Activated CD4-positive, alpha-beta T cell treated with anti-CD3 and anti-CD28 coated beads for 36 hours (primary cell): ENCODE data around the gene KCNK5. TPM values are rescaled to one million over a fixed set of nuclear protein-coding genes. Genes with fewer than 3 reads are reported as not detected.

Source experiments
- ATAC-seq: fragments of 200-7000 bp; cut with Tn5 transposase; one replicate; pipeline ENCODE4 v1.10.0; 2021; ENCODE audit warnings: mild to moderate bottlenecking, moderate library complexity
- CTCF ChIA-PET: fragments of 350-600 bp; sonication (Branson Sonifier 250); formaldehyde crosslinking; loops from one replicate; lab custom pipeline; 2021; ENCODE audit warnings: antibody characterized with exemption; lab: Charles Lee
- POLR2A ChIA-PET: fragments of 350-600 bp; sonication (Branson Sonifier 250); formaldehyde crosslinking; loops from one replicate; lab custom pipeline; 2021; ENCODE audit warnings: antibody characterized with exemption, inconsistent platforms; lab: Charles Lee
- DNase-seq: peaks from one replicate; pipeline ENCODE4 v3.0.0-alpha.2; 2020
- H3K27ac Mint-ChIP-seq: one replicate; pipeline ENCODE4 v1.8.0; 2021; ENCODE audit warnings: mixed read lengths
- H3K27me3 Mint-ChIP-seq: one replicate; pipeline ENCODE4 v1.8.0; 2021; ENCODE audit warnings: mixed read lengths
- H3K36me3 Mint-ChIP-seq: one replicate; pipeline ENCODE4 v1.8.0; 2021; ENCODE audit warnings: low read depth, mixed read lengths
- H3K4me1 Mint-ChIP-seq: one replicate; pipeline ENCODE4 v1.8.0; 2021; ENCODE audit warnings: mixed read lengths
- H3K4me3 Mint-ChIP-seq: one replicate; pipeline ENCODE4 v1.8.0; 2021; ENCODE audit warnings: mild to moderate bottlenecking, moderate library complexity, mixed read lengths
- H3K9me3 Mint-ChIP-seq: one replicate; pipeline ENCODE4 v1.8.0; 2021; ENCODE audit warnings: low read depth, mixed read lengths
- intact Hi-C, 2 experiments: fragments of 100-400 bp; cut with DNase I in 1 of 2; cut with micrococcal nuclease in 1 of 2; formaldehyde crosslinking; loops; one replicate each; pipeline versions ENCODE4 v1.14.2 to v1.15.1; 2022 to 2024; cut with DNase I, micrococcal nuclease
- total RNA-seq, 2 experiments: library from RNA; stranded (reverse); gene quantifications; one replicate each; pipeline ENCODE4 v1.2.3, GENCODE V29; 2021

Gene KCNK5
- total RNA-seq, 2 experiments from 2014 or later, result 12.7 to 15.8 TPM

- Mint-ChIP-seq H3K27me3 (peaks cover 2% of the 10 kb centered on the region), H3K27ac (no peak overlapping the region), H3K36me3 (no peaks in the 10 kb centered on the region), H3K4me1 (peaks cover under 1% of the 10 kb centered on the region), H3K4me3 (no peak overlapping the region), H3K9me3 (peaks cover under 1% of the 10 kb centered on the region)
- ATAC-seq (no peak), DNase-seq (no peak)
- CTCF ChIA-PET, result interaction anchor here (0.5 to 9.2 kb wide), 10 partner anchors 11 to 299 kb away, joined by 3 to 211 read pairs (median 4); no protein-coding TSS in a partner anchor
- intact Hi-C loops, result no loop called here
- POLR2A ChIA-PET, result no interaction called here
These were observed 57.5 kb downstream of the KCNK5 start for GRCh38 chr6:39171489-39172376.

DNA sequence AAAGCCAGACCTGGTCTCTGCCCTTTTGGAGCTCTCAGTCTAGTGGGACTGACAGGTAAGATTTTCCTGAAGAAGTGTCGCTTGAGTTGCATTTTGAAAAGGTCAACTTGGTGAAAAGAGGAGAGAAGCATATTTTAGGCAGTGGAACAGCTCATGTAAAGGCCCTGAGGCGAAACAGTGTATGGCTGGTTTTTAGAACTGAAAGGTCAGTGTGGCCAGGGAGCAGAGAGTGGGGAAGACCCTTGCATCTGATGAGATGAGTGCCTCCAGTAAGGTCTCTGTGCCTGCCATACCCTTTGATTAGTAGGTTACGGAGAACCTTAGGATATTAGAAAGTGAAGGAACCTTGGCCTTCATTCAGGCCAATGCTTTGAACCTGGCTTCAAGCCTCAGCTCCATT, 58.4 kb downstream of the KCNK5 start:
- no peaks in the 10 kb centered on the region for H3K9me3 Mint-ChIP-seq
- POLR2A ChIA-PET, result interaction anchor here (0.5 kb wide), 1 partner anchor 60 kb away, joined by 4 read pairs; no protein-coding TSS in a partner anchor
- intact Hi-C loops, result no loop called here
- H3K36me3 Mint-ChIP-seq, result no peaks in the 10 kb centered on the region
- CTCF ChIA-PET, result interaction anchor here (0.6 to 9.2 kb wide), 7 partner anchors 69 to 299 kb away, joined by 3 to 211 read pairs (median 4); no protein-coding TSS in a partner anchor
- no peak overlapping the region for H3K27ac Mint-ChIP-seq
- H3K4me1 Mint-ChIP-seq, result peaks cover 5% of the 10 kb centered on the region
- DNase-seq, result no peak
- ATAC-seq, result no peak
- peaks cover 2% of the 10 kb centered on the region for H3K27me3 Mint-ChIP-seq
- no peak overlapping the region for H3K4me3 Mint-ChIP-seq

GRCh38 chr6:39170389-39170788, 58.9 kb downstream of the KCNK5 start:
- ChIA-PET CTCF (interaction anchor here (0.6 to 9.2 kb wide), 5 partner anchors 70 to 298 kb away, joined by 4 to 211 read pairs (median 4); no protein-coding TSS in a partner anchor), POLR2A (no interaction called here)
- intact Hi-C loops, result no loop called here
- ATAC-seq (no peak), DNase-seq (no peak)
- Mint-ChIP-seq H3K36me3 (no peaks in the 10 kb centered on the region), H3K4me1 (peaks cover 5% of the 10 kb centered on the region), H3K9me3 (no peaks in the 10 kb centered on the region), H3K27me3 (peaks cover 2% of the 10 kb centered on the region), H3K4me3 (no peak overlapping the region), H3K27ac (no peak overlapping the region)

GRCh38 chr6:39169448-39170344, 59.6 kb downstream of the KCNK5 start:
- peaks cover 5% of the 10 kb centered on the region for H3K4me1 Mint-ChIP-seq
- H3K36me3 Mint-ChIP-seq, result no peaks in the 10 kb centered on the region
- no peak overlapping the region for H3K4me3 Mint-ChIP-seq
- intact Hi-C loops, result loop anchor here (5.0 kb wide), 2 partner anchors 172 to 292 kb away; no protein-coding TSS in a partner anchor
- CTCF ChIA-PET, result interaction anchor here (2.2 to 9.2 kb wide), 2 partner anchors 134 to 168 kb away, joined by 5 to 211 read pairs; no protein-coding TSS in a partner anchor
- ATAC-seq (no peak), DNase-seq (no peak)
- H3K9me3 Mint-ChIP-seq, result no peaks in the 10 kb centered on the region
- peaks cover 2% of the 10 kb centered on the region for H3K27me3 Mint-ChIP-seq
- no peak overlapping the region for H3K27ac Mint-ChIP-seq
- POLR2A ChIA-PET, result no interaction called here

GRCh38 chr6:39167866-39168625, 61.2 kb downstream of the KCNK5 start:
- ChIA-PET POLR2A (interaction anchor here (0.6 kb wide), 1 partner anchor 1330 kb away, joined by 6 read pairs; no protein-coding TSS in a partner anchor), CTCF (interaction anchor here (0.9 to 9.2 kb wide), 10 partner anchors 9 to 170 kb away, joined by 3 to 211 read pairs (median 6); no protein-coding TSS in a partner anchor)
- Mint-ChIP-seq H3K27ac (no peak overlapping the region), H3K4me3 (no peak overlapping the region), H3K4me1 (peaks cover 5% of the 10 kb centered on the region), H3K27me3 (peaks cover 2% of the 10 kb centered on the region), H3K9me3 (no peaks in the 10 kb centered on the region), H3K36me3 (no peaks in the 10 kb centered on the region)
- ATAC-seq, result no peak
- intact Hi-C loops, result loop anchor here (2.0 to 5.0 kb wide), 4 partner anchors 139 to 295 kb away; no protein-coding TSS in a partner anchor
- no peak for DNase-seq

DNA sequence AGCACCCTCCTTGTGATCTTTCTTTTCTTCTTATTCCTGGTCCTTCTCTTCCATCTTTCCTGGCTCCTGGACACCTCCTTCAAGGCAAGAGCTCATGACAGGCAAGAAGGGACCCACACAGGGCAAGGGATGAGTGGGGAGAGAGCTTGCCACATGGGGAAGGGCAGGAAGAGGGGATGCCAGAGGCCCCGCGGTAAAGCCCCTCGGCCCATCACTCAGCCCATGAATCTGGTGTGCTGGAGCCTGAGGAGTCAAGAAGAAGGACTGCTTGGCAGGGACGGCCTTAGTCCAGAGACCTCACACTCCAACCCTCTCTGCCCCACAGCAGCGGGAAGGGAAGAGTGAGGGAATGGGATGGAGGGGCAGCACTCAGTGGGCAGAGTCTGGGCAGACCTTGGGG, 62.0 kb downstream of the KCNK5 start:
- Mint-ChIP-seq H3K9me3 (no peaks in the 10 kb centered on the region), H3K27me3 (peaks cover 2% of the 10 kb centered on the region), H3K4me3 (no peak overlapping the region), H3K4me1 (peaks cover 5% of the 10 kb centered on the region), H3K36me3 (no peaks in the 10 kb centered on the region), H3K27ac (no peak overlapping the region)
- CTCF ChIA-PET, result interaction anchor here (0.6 to 9.2 kb wide), 16 partner anchors 10 to 1604 kb away, joined by 3 to 211 read pairs (median 6); no protein-coding TSS in a partner anchor
- DNase-seq, result no peak
- intact Hi-C loops, result loop anchor here (2.0 to 5.0 kb wide), 4 partner anchors 139 to 295 kb away; no protein-coding TSS in a partner anchor
- POLR2A ChIA-PET, result interaction anchor here (0.6 kb wide), 1 partner anchor 1329 kb away, joined by 6 read pairs; no protein-coding TSS in a partner anchor
- ATAC-seq, result no peak

DNA sequence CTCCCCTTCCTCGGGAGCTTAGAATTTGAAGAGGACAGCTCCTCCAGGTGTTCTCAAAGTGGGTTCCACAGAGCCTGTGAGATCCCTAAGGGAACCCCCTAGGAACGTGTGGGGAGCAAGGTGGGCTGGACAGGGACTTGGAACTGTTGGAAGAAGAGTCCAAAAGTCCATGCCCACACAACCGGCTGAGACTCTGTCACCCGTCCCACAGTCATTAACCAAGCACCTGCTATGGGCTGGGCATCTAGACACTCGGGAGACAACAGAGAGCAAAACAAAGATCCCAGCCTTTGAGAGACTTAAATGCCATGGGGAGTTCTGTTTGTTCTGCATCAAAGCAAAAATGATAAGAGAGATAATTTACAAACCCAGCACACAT, 62.4 kb downstream of the KCNK5 start:
- ChIA-PET CTCF (interaction anchor here (0.6 to 9.2 kb wide), 23 partner anchors 10 to 1604 kb away, joined by 3 to 211 read pairs (median 6); no protein-coding TSS in a partner anchor), POLR2A (no interaction called here)
- H3K4me1 Mint-ChIP-seq, result peaks cover 5% of the 10 kb centered on the region
- intact Hi-C loops, result loop anchor here (1.0 to 5.0 kb wide), 7 partner anchors 136 to 294 kb away; no protein-coding TSS in a partner anchor
- no peak overlapping the region for H3K4me3 Mint-ChIP-seq
- DNase-seq (no peak), ATAC-seq (no peak)
- H3K27me3 Mint-ChIP-seq, result peaks cover 2% of the 10 kb centered on the region
- no peak overlapping the region for H3K27ac Mint-ChIP-seq
- no peaks in the 10 kb centered on the region for H3K9me3 Mint-ChIP-seq
- no peaks in the 10 kb centered on the region for H3K36me3 Mint-ChIP-seq

DNA sequence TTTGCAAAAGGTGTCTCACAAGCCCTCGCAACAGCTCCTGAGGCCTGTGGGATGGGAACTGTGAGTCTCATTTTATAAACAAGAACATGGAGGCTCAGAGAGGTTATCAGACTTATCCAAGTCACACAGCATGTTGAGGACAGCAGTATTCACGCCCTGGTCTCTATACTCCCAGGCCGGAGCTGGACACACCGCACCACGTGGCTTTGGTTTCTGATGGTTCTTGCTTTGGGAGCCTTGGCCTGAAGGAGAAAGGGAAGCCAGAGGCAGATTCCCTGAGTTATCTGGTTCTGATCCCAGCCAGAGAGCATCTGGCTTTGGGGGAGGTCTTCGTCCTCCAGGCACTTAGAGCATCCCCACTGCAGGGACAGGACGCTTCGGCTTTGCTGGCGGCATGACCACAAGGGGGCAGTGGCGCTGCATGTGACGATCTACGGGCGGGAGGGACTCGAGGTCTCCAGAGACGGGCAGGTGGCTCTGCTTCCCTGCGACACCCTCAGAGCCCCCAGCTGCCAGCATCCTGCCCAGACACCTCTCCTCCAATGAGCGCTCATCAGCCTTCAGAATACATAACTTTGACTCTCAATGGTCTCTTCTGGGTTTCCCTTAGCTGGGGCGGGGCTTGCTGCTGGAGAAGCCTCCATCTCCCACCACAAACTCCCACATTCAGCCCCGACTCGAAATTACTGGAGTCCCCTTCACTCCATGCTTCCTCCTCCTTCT, 62.9 kb downstream of the KCNK5 start:
- peaks cover 5% of the 10 kb centered on the region for H3K4me1 Mint-ChIP-seq

GRCh38 chr6:39157511-39157910, 71.8 kb downstream of the KCNK5 start:
- H3K9me3 Mint-ChIP-seq, result peaks cover 3% of the 10 kb centered on the region
- POLR2A ChIA-PET, result interaction anchor here (0.7 kb wide), 1 partner anchor 155 kb away, joined by 3 read pairs; no protein-coding TSS in a partner anchor

More for the DNA sequence above, 62.9 kb downstream of the KCNK5 start:
- Mint-ChIP-seq H3K36me3 (no peaks in the 10 kb centered on the region), H3K9me3 (no peaks in the 10 kb centered on the region), H3K4me3 (no peak overlapping the region), H3K27me3 (peaks cover 2% of the 10 kb centered on the region), H3K27ac (no peak overlapping the region)
- ChIA-PET POLR2A (no interaction called here), CTCF (interaction anchor here (0.6 to 9.2 kb wide), 25 partner anchors 9 to 1604 kb away, joined by 3 to 211 read pairs (median 5); no protein-coding TSS in a partner anchor)
- intact Hi-C loops, result loop anchor here (1.0 to 5.0 kb wide), 7 partner anchors 137 to 294 kb away; no protein-coding TSS in a partner anchor
- ATAC-seq (peak; percentile 97), DNase-seq (peak; percentile 93)

More at GRCh38 chr6:39157511-39157910, 71.8 kb downstream of the KCNK5 start:
- CTCF ChIA-PET, result interaction anchor here (0.6 to 3.1 kb wide), 4 partner anchors 9 to 145 kb away, joined by 4 to 18 read pairs (median 8); no protein-coding TSS in a partner anchor
- DNase-seq, result no peak
- no peak for ATAC-seq
- Mint-ChIP-seq H3K36me3 (peaks cover 2% of the 10 kb centered on the region), H3K27me3 (no peaks in the 10 kb centered on the region), H3K4me3 (no peak overlapping the region), H3K4me1 (peaks cover 36% of the 10 kb centered on the region), H3K27ac (peak overlapping the region; percentile 2)
- intact Hi-C loops, result no loop called here
